Uterus (tissue), 2 donors: ENCODE measurements around the gene CHD2.

Source experiments
- CTCF ChIP-seq, 4 experiments: fragments of 200-600 bp in 2 of 4; fragments of 450-650 bp in 2 of 4; sonication (generic) in 2 of 4; IDR thresholded peaks; one replicate each; pipeline ENCODE4 v1.5.1; 2016 to 2019; ENCODE audit warnings: antibody characterized with exemption in 4 of 4, mild to moderate bottlenecking in 2 of 4, moderate library complexity in 1 of 4
- POLR2A ChIP-seq, 2 donors: fragments of 450-650 bp; IDR thresholded peaks; one replicate each; pipeline ENCODE4 v1.6.1; 2016; ENCODE audit warnings: antibody characterized with exemption in 2 of 2, mild to moderate bottlenecking in 1 of 2, moderate library complexity in 1 of 2

- TF ChIP-seq POLR2A (IDR thresholded peaks at IDR 0.05): no peak
- TF ChIP-seq CTCF (IDR thresholded peaks at IDR 0.05): no peak
Measured at GRCh38 chr15:92968926-92969651, 69.0 kb downstream of the CHD2 start.
